ENCODE measurements around the gene AP5S1.

GRCh38 chr20:3867802-3868201 is 47.5 kb downstream of the AP5S1 start:
- TF ChIP-seq CTCF (IDR thresholded peaks at IDR 0.05; ENCODE audit: insufficient read depth, low read length) (no peak), POLR2AphosphoS5 (IDR thresholded peaks at IDR 0.05; ENCODE audit: low read depth) (no peak), REST (IDR thresholded peaks at IDR 0.05; ENCODE audit: insufficient replicate concordance, low read depth) (no peak), GABPA (IDR thresholded peaks at IDR 0.05; ENCODE audit: low read depth) (no peak)

All from HL-60 (cell line).